Measurements from ENCODE around the gene LCP2. TPM values are rescaled to one million over a fixed set of nuclear protein-coding genes. Genes with fewer than 3 reads are reported as not detected.

Gene LCP2
- 11.1 TPM for total RNA-seq

GRCh38 chr5:170297589-170298462, at the start of gene LCP2:
LCP2 (minus strand) TSS chr5:170297777; CDS start chr5:170297611, 166 bp downstream.

GRCh38 chr5:170232786-170233185, 64.8 kb downstream of the LCP2 start, which contains the start of gene C5orf58:
C5orf58 (plus strand) TSS chr5:170232985; CDS start chr5:170234977, 1,992 bp downstream.

Other genes with a start within 250 kb of the LCP2 start
- 3.8 TPM for gene FOXI1, start 191.9 kb downstream of the LCP2 start, total RNA-seq
- not detected for gene C5orf58, start 64.8 kb downstream of the LCP2 start, total RNA-seq
- 0.64 TPM for gene KCNMB1, start 91.6 kb upstream of the LCP2 start, total RNA-seq
- gene KCNIP1, start 206.2 kb upstream of the LCP2 start, total RNA-seq: 4.7 TPM